Measurements from ENCODE around the gene ARHGAP42.

DNA sequence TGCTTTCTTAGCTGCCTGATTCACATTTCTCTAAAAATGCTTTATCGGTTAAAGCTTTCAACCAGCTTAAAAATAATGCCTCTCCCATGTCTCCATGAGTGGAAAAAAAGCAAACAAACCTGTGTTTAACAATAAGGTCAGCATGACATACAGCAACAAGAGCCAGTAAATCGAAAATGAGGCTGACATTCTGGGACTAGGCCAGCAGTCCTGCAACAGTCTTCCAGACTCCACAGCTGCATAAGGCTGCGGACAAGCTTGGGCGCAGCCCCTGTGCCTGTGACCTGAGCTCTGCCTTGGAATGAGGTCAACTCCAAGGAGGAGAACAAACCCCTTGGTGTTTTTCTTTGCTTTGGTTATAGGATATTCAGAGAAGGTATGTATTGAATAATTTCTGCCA, 347.0 kb downstream of the ARHGAP42 start:
- TF ChIP-seq, protein P1, sequence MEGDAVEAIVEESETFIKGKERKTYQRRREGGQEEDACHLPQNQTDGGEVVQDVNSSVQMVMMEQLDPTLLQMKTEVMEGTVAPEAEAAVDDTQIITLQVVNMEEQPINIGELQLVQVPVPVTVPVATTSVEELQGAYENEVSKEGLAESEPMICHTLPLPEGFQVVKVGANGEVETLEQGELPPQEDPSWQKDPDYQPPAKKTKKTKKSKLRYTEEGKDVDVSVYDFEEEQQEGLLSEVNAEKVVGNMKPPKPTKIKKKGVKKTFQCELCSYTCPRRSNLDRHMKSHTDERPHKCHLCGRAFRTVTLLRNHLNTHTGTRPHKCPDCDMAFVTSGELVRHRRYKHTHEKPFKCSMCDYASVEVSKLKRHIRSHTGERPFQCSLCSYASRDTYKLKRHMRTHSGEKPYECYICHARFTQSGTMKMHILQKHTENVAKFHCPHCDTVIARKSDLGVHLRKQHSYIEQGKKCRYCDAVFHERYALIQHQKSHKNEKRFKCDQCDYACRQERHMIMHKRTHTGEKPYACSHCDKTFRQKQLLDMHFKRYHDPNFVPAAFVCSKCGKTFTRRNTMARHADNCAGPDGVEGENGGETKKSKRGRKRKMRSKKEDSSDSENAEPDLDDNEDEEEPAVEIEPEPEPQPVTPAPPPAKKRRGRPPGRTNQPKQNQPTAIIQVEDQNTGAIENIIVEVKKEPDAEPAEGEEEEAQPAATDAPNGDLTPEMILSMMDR (IDR thresholded peaks at IDR 0.05) = no peak
- no peak for TF ChIP-seq POLR2A (IDR thresholded peaks at IDR 0.05)
